MCF 10A (cell line): Measurements from ENCODE around the gene HSD11B2. TPM values are rescaled to one million over a fixed set of nuclear protein-coding genes. Genes with fewer than 3 reads are reported as not detected.

Source experiments
- BruUV-seq: library from RNA; stranded (reverse); fragments of 400-500 nt; replicated peaks from 2 replicates; lab custom pipeline; 2021; lab: Mats Ljungman, UMichigan
- CTCF ChIA-PET: fragments of 300-600 bp; sonication (Branson Sonifier 250); formaldehyde crosslinking; extraction: SDS; loops from one replicate; lab custom pipeline; 2021; ENCODE audit warnings: antibody characterized with exemption, inconsistent platforms; lab: Yijun Ruan, JAX
- POLR2A ChIA-PET: fragments of 300-600, 350-650 bp; sonication (Branson Sonifier 250); formaldehyde crosslinking; extraction: SDS; loops from one replicate; lab custom pipeline; 2020; ENCODE audit warnings: antibody characterized with exemption, inconsistent platforms; lab: Yijun Ruan, JAX
- DNase-seq: peaks from one replicate; pipeline ENCODE4 v3.0.0-alpha.2; 2018; ENCODE audit not compliant: unreplicated experiment
- H3K27ac Mint-ChIP-seq: one replicate; pipeline ENCODE4 v1.8.0; 2022; ENCODE audit warnings: mild to moderate bottlenecking, low read depth, mixed read lengths; ENCODE audit not compliant: unreplicated experiment
- H3K27me3 Mint-ChIP-seq: one replicate; pipeline ENCODE4 v1.8.0; 2022; ENCODE audit warnings: mixed read lengths; ENCODE audit not compliant: insufficient read depth, unreplicated experiment
- H3K36me3 Mint-ChIP-seq: one replicate; pipeline ENCODE4 v1.8.0; 2022; ENCODE audit warnings: mild to moderate bottlenecking, moderate library complexity, mixed read lengths; ENCODE audit not compliant: insufficient read depth, unreplicated experiment
- H3K4me1 Mint-ChIP-seq: one replicate; pipeline ENCODE4 v1.8.0; 2022; ENCODE audit warnings: mixed read lengths; ENCODE audit not compliant: insufficient read depth, unreplicated experiment
- H3K4me3 Mint-ChIP-seq: one replicate; pipeline ENCODE4 v1.8.0; 2022; ENCODE audit warnings: mild to moderate bottlenecking, moderate library complexity, mixed read lengths; ENCODE audit not compliant: unreplicated experiment
- H3K9me3 Mint-ChIP-seq: one replicate; pipeline ENCODE4 v1.8.0; 2022; ENCODE audit warnings: mixed read lengths; ENCODE audit not compliant: unreplicated experiment
- CTCF ChIP-seq: fragments of 200-600 bp; IDR thresholded peaks from one replicate; pipeline ENCODE4 v1.8.0; 2022; ENCODE audit warnings: antibody characterized with exemption, mild to moderate bottlenecking; ENCODE audit not compliant: unreplicated experiment
- intact Hi-C: fragments of 100-400 bp; cut with micrococcal nuclease; formaldehyde crosslinking; loops from 2 replicates; pipeline ENCODE4 v1.14.1; 2022
- total RNA-seq: library from RNA; stranded (reverse); gene quantifications from 2 replicates; pipeline ENCODE4 v1.2.3, GENCODE V29; 2022

The HSD11B2 gene
- total RNA-seq, 1 experiment from 2014 or later: 0.86 TPM

GRCh38 chr16:67451704-67452435 is 20.9 kb downstream of the HSD11B2 start:
- Mint-ChIP-seq H3K4me3 (no peak overlapping the region), H3K9me3 (no peaks in the 10 kb centered on the region), H3K27ac (no peak overlapping the region), H3K27me3 (no peaks in the 10 kb centered on the region), H3K4me1 (peaks cover 3% of the 10 kb centered on the region), H3K36me3 (peaks cover 35% of the 10 kb centered on the region)
- CTCF ChIA-PET: interaction anchor here (0.6 to 3.5 kb wide), 6 partner anchors 11 to 225 kb away, joined by 3 to 18 read pairs (median 8); no protein-coding TSS in a partner anchor
- BruUV-seq: no TSS peak
- POLR2A ChIA-PET: interaction anchor here (0.6 to 1.1 kb wide), 3 partner anchors 10 to 574 kb away, joined by 3 to 6 read pairs (median 3); no protein-coding TSS in a partner anchor
- TF ChIP-seq CTCF: no peak
- intact Hi-C loops: no loop called here
- DNase-seq: no peak

- Mint-ChIP-seq H3K27me3 (no peaks in the 10 kb centered on the region), H3K27ac (no peak overlapping the region), H3K36me3 (peaks cover 30% of the 10 kb centered on the region), H3K4me3 (no peak overlapping the region), H3K4me1 (peaks cover 12% of the 10 kb centered on the region), H3K9me3 (no peaks in the 10 kb centered on the region)
- TF ChIP-seq CTCF: no peak
- CTCF ChIA-PET: interaction anchor here (1.0 to 1.5 kb wide), 2 partner anchors 26 to 194 kb away, joined by 4 to 6 read pairs; no protein-coding TSS in a partner anchor
- intact Hi-C loops: no loop called here
- POLR2A ChIA-PET: no interaction called here
- no TSS peak for BruUV-seq
- DNase-seq: no peak
Measured at GRCh38 chr16:67454104-67454503, 23.2 kb downstream of the HSD11B2 start.

GRCh38 chr16:67454852-67455251 is 23.9 kb downstream of the HSD11B2 start:
- CTCF ChIA-PET: interaction anchor here (0.7 to 1.5 kb wide), 4 partner anchors 27 to 194 kb away, joined by 3 to 6 read pairs (median 4); no protein-coding TSS in a partner anchor
- Mint-ChIP-seq H3K4me1 (peaks cover 12% of the 10 kb centered on the region), H3K27ac (no peak overlapping the region), H3K9me3 (no peaks in the 10 kb centered on the region), H3K36me3 (peaks cover 31% of the 10 kb centered on the region), H3K27me3 (no peaks in the 10 kb centered on the region), H3K4me3 (no peak overlapping the region)
- POLR2A ChIA-PET: no interaction called here
- TF ChIP-seq CTCF: no peak
- no TSS peak for BruUV-seq
- no peak for DNase-seq
- intact Hi-C loops: no loop called here

GRCh38 chr16:67456391-67457081 is 25.6 kb downstream of the HSD11B2 start:
- Mint-ChIP-seq H3K27me3 (no peaks in the 10 kb centered on the region), H3K27ac (no peak overlapping the region), H3K36me3 (peaks cover 30% of the 10 kb centered on the region), H3K9me3 (no peaks in the 10 kb centered on the region), H3K4me3 (no peak overlapping the region), H3K4me1 (peaks cover 12% of the 10 kb centered on the region)
- CTCF ChIA-PET: interaction anchor here (0.6 to 2.1 kb wide), 7 partner anchors 9 to 184 kb away, joined by 3 to 12 read pairs (median 4); no protein-coding TSS in a partner anchor
- intact Hi-C loops: no loop called here
- POLR2A ChIA-PET: interaction anchor here (0.6 to 1.2 kb wide), 2 partner anchors 15 to 21 kb away, joined by 3 read pairs; no protein-coding TSS in a partner anchor
- no TSS peak for BruUV-seq
- DNase-seq: peak; percentile 25
- peak; percentile 32 for TF ChIP-seq CTCF
